ENCODE results near the gene RGS9BP. TPM values are rescaled to one million over a fixed set of nuclear protein-coding genes. Genes with fewer than 3 reads are reported as not detected.
"Not testable (repeated sequence)": the region's sequence is repeated elsewhere in the genome, so short reads cannot be mapped to it uniquely, and the experiment has no call there.

RGS9BP gene, protein sequence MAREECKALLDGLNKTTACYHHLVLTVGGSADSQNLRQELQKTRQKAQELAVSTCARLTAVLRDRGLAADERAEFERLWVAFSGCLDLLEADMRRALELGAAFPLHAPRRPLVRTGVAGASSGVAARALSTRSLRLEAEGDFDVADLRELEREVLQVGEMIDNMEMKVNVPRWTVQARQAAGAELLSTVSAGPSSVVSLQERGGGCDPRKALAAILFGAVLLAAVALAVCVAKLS
- 0.15 TPM in 1 of 2 replicates, not detected in the other for total RNA-seq

DNA sequence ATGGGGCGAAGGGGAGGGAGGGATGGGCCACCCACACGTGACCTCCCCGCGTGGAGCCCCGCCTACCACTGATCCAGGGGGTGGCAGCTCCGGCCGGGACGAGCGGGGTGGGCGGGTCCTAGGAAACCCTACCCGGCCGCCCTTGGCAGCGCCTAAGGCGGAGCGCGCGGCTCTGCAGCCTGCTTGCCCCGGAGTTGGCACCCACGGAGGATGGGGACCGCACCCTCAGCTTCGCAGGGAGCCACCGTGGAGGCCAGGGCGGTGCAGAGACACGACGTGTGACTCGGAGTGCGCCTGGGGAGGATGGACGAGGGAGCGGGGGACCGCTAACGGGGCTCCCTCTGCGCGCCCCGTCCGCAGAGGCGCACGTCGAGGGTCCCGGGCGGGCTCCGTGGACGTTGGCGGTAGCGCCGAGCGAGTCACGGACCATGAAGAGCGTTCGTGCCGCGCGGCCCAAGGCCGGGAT, at the start of gene RGS9BP:
RGS9BP (plus strand) TSS at position 129 of the 466 bp plus-strand sequence. CDS start 416 bp downstream, outside the sequence.
- intact Hi-C loops (cut with micrococcal nuclease), result loop anchor here (1.0 to 2.0 kb wide), 13 partner anchors 16 to 1496 kb away; partner anchors contain the start of genes CEBPG, DPY19L3, FAAP24 and GPATCH1

DNA sequence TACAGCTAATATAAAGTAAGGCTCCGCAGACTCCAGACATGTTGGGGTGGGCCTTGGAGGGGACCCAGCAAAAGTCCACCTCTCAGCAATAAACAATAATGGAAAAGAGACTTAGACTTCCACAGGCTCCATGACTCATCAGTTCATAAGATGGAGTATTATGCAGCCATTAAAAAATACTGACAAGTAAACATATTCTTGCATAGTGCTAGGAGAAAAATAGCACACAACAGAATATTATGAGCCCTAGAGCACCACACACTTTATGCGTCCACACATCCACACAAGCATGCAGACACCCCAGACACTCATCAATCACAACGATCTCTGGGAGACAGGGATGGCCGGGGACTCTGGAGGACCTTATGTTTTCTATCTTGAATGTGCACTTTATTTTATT, 48.7 kb upstream of the RGS9BP start:
- intact Hi-C loops (cut with micrococcal nuclease), result no loop called here

DNA sequence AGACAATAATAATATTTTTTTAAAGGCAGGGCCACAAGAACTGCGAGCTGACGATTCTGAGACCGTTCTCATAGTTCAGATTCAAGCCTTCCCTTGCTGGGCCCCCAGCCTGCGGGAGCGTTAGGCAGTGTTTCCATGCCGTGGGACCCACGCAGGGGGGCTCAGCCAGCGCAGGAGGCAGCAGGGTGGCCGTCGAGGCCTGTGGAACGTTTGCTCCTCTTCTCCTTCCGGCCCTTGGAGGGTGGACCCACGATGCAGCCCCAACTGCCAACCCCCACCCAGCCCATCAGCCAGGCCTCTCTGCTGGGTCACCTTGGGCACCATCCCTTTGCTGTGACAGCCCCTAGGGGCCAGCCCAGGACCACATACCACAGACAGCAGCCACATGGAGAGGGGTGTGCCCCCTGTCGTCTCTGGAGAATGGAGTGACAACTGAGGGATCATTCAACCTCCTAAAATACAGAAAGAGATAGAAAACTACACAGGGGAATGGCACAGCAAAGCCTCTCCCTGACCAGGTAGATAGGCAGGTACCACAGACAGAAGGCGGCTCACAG, 47.9 kb upstream of the RGS9BP start:
- intact Hi-C loops (cut with micrococcal nuclease), result no loop called here

DNA sequence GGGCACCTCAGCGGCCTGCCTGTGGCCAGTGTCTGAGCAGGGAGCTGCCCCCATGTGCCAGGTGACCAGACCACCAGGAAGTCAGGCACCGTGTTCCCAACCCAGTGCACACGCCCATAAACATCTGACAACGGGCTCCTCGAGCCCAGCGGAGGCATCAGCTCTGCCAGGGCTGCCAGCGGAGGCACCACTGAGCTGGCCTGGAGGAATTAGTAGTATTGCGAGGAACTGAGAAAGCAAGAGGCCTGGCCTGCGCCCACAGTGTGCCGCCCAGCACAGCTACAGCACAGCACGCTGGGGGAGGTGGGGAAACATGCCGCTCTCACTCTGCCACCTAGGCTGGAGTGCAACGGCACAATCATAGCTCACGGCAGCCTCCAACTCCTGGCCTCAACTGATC, 45.3 kb upstream of the RGS9BP start:
- intact Hi-C loops (cut with micrococcal nuclease), result no loop called here

DNA sequence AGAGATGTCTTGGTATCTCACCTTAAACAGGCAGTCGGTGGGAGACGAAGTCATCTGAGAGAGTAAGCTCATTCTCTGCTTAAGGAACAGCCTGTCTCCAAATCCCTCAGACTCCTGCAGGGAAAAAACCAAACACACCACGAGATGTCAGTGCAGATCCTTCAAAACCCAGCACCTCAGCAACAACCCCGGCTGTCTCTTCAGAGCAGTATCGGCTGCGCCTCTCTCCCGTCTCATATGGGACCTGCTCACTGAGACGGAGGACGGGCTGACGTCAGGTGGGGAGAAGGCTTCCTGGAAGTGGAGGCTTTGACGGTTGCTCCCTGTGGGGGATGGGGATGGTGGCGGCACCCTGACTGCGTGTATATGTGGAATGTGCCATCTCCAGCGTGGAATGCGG, 44.3 kb upstream of the RGS9BP start:
- intact Hi-C loops (cut with micrococcal nuclease), result no loop called here

DNA sequence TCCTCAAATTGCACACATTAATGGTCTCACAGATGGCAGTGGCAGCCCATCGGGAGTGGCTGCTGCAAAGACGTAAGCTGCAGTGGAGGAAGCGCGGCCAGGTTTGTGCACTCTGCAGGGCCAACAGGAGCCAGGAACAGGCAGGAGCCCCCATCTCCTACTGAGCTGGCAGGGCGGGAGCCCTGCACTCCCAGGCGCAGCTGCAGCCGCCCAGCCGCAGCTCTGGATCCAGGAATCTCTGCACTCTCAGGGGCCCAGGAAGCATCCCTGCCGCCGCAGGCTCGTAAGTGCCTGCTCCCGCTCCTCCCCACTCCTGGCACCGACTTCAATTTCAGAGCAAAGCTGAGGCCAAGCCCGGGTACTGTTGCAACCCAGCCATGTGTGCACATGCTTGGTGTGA, 38.2 kb upstream of the RGS9BP start:
- intact Hi-C loops (cut with micrococcal nuclease), result no loop called here

DNA sequence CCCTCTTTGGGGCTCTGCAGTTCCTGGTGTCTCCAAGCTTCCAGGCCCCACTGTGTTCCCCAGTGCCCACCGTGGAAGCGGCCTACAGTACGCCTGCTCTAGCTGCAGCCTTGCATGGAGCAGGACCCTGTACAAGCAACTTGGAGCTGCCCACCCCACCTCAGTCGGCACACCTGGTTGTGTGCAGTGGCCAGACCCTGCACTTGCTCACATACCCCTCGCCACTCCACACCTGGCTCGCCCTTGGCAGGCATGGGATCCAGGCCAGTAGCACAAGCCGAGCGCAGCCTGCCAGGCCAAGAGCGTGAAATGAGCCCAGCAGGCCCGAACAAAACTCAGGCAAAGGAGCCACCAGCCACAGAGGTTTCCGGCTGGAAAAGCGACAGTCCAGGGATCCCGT, 37.0 kb upstream of the RGS9BP start:
- intact Hi-C loops (cut with micrococcal nuclease), result no loop called here

DNA sequence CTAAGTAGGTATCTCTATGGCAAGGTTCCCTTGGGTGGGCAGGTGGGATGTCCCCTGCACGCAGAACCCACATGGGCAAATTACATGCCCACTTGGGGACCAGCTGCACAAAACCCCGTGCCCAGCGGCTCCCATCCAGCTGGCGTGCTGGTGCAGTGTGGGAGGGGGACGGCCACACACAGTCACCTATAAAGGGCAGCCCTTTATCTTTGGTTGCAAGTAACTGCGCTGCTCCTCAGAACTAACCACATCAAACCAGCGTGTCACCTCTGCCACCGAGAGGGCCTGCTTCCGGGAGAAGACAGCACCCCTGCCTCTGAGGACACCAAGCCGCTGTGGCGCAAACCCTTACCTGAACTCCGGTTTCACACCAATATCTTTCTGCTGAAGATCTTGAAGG, 32.9 kb upstream of the RGS9BP start:
- intact Hi-C loops (cut with micrococcal nuclease), result loop anchor here (1.0 to 2.0 kb wide), 2 partner anchors 33 to 50 kb away; partner anchors contain the start of genes ANKRD27 and RGS9BP

DNA sequence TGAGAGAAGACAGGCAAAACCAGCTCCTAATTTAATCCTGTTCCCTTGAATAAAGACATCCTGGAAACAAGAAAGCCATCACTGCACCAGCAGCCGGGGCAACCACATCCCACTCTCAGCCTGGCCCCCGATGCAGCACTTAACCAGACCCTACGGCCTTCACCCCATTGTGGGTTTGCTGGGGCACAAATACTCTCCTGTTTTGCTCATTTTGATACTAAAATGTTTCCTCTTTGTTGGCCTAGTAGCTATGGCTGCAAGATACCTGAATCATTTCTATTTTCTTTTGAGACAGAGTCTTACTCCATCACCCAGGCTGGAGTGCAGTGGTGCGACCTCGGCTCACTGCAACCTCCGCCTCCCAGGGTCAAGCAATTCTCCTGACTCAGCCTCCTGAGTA, 29.1 kb upstream of the RGS9BP start:
- intact Hi-C loops (cut with micrococcal nuclease), result loop anchor here (1.0 to 5.0 kb wide), 2 partner anchors 29 to 49 kb away; partner anchors contain the start of genes ANKRD27 and RGS9BP

DNA sequence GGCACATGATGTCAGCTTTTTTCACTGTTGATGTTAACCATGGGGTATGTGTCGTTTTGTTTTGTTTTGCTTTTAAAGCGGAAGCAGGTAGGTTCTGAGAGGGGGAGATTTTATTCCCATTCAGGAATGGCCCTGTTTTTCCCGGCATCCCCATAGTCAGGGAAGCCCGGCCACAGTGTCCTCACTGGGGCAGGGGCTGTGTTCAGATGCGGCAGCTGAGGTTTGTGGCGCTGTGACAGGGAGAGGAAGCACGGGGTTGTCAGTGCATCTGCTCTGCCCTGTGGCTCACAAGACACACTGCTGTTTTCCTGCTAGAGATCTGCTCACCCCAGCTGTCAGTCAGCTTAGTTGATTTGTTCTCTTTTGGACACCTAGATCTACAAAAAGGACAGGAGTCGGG, 28.3 kb upstream of the RGS9BP start:
- intact Hi-C loops (cut with micrococcal nuclease), result loop anchor here (5.0 kb wide), 1 partner anchor 50 kb away; no protein-coding TSS in a partner anchor

DNA sequence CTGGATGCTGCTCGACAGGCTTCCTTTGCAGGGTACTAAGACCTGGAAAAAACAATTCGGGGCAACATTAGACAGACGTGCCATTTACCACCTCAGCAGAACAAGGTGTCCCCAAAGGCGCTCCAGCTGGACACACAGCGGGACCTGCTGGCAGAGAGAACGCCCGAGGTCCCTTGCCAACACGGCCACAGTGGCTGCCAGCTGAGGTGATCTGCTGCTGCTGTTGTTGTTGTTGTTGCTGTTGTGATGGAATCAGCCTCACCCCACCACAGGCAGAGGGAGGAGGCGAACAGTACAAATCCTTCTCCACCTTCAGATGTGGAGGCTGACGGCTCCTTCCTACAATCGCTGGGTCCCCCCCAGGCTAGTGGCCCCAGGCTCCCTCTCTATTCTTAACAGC, 25.9 kb upstream of the RGS9BP start:
- intact Hi-C loops (cut with micrococcal nuclease), result loop anchor here (5.0 kb wide), 1 partner anchor 52 kb away; no protein-coding TSS in a partner anchor

DNA sequence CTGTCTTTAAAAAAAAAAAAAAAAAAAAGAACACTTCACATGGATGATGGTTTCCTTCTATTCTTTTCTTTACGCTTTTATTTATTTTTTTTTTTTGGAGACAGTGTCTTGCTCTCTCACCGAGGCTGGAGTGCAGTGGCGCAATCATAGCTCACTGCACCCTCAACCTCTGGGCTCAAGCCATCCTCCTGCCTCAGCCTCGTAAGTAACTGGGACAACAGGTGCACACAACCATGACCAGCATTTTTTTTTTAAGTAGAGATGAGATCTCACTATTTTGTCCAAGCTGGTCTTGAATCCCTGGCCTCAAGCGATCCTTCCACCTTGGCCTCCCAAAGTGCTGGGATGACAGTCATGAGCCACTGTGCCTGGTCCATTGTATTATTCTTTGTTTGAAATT, 25.0 kb upstream of the RGS9BP start:
- intact Hi-C loops (cut with micrococcal nuclease), result no loop called here

DNA sequence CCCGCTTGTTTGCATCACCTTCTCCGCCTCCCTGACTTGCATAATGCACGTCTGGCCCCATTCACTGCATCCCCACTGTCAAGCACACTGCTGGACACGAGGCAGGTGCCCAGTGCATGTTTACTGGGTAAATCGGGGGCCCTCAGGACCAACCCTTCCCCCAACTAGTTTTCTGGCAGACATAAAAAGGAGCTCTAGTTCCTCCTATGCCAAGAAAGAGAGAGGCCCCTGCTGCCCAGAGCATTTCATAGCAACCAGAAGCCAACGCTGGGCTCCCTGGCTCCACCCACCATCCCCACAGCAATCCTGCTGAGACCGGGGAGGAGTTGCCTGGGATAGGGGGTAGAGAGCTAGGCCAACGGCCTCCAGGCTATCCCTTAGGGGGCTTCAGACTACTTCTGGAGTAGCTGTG, 23.9 kb upstream of the RGS9BP start:
- intact Hi-C loops (cut with micrococcal nuclease), result no loop called here

DNA sequence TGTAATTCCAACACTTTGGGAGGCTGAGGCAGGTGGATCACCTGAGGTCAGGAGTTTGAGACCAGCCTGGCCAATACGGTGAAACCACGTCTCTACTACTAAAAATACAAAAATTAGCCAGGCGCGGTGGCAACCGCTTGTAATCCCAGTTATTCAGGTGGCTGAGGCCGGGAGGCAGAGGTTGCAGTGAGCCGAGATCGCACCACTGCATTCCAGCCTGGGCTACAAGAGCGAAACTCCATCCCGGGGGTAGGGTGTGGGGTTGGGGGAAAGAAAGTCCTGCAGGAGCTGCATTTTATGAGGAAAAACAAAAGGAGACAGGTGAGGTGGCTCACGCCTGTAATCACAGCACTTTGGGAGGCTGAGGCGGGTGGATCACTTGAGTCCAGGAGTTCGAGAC, 23.3 kb upstream of the RGS9BP start:
- intact Hi-C loops (cut with micrococcal nuclease), result not testable (repeated sequence)

DNA sequence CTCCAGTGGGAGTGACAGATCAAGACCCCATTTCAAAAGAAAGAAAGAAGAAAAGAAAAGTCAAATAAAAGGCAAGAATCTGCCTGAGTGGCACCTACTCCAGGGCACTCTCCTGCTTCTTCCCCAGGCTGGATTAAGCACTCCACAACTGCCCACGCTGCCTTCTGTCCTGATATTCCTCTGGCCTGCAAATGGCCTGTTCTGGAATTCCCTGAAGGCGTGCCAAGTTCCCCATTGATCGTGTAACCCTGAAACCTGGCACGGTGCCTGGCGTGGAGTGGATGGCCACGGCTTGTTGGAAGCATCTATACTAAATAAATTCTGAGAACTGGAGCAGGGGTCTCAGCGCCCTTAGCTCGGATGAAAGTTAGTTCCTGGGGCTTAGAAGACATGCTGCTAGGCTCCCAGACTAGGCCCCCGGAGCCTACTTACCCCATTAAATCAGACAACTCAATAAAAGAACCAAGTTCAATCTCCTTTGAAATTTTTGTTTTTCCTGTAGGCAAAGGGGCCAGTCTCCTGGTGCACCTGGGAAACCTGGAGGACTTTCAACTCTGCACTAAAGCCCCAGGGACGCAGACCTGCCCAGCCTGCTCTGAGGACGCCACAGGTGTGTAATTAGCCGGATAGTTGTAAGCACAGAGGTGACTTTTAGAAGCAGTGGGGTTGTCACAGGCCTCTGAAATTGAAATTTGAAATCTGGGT, 22.6 kb upstream of the RGS9BP start:
- intact Hi-C loops (cut with micrococcal nuclease), result no loop called here

DNA sequence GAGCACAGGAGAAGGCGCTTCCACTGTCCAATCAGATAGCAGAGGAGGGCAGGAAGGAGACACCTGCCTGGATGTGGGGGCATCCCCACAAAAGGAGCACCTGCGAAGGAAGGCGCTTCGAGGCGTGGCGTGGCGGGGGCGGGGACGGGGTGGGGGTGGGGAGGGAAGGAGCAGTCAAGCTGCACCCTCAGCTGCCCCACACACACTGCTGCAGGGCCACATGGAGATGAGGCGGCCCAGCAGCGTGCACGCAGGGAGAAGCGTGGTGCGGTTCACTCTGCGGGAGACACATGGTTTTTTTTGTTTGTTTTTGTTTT, 22.1 kb upstream of the RGS9BP start:
- intact Hi-C loops (cut with micrococcal nuclease), result no loop called here

DNA sequence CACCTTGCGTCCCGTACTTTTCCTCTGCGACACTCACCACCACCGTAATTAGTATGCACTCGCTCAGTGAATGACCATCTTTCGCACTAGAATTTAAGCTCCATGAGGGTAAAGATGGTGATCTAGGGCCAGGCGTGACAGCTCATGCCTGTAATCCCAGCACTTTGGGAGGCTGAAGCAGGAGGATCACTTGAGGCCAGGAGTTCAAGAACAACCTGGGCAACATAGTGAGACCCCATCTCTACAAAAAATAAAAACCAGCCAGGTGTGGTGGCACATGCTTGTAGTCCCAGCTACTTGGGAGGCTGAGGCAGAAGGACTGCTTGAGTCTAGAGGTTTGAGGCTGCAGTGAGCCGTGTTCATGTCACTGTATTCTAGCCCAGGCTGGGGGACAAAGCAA, 19.3 kb upstream of the RGS9BP start:
- intact Hi-C loops (cut with micrococcal nuclease), result not testable (repeated sequence)

DNA sequence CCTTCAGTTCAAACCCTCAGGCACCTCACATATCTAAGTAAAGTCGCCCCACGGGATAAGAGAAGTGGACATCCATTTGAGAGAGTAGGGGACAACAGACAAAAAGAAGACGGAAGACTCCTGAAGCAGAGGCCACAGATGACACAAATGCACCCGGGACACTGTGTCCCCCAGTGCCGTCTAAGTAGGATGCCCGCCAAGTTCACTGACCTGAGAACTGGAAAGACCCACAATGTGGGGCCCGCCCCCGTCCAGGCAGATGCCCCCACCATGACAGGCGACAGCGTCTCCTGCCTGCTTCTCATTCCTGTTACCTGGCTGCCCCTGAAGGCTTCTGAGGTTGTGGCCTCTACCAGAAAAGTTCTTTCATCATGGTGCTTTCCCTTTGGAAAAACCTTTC, 17.6 kb upstream of the RGS9BP start:
- intact Hi-C loops (cut with micrococcal nuclease), result no loop called here

DNA sequence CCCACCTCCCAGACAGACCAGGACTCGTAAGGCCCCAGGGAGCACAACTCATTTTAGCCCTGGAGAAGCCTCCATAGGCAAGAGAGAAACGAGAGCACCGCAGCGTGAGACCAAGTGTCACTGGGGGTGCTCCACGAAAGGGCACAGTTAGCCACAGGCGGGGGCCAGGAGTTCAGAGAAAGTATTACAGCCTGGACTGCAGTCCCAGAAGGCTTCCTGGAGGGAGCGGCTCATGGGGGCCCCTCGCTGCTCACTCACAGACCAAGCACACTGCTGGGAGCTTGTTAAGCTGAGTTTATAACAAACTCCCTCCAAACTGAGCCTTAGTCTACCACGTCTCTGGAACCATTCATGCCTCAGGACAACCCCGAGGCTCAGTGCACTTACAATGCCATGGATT, 17.1 kb upstream of the RGS9BP start:
- intact Hi-C loops (cut with micrococcal nuclease), result no loop called here

DNA sequence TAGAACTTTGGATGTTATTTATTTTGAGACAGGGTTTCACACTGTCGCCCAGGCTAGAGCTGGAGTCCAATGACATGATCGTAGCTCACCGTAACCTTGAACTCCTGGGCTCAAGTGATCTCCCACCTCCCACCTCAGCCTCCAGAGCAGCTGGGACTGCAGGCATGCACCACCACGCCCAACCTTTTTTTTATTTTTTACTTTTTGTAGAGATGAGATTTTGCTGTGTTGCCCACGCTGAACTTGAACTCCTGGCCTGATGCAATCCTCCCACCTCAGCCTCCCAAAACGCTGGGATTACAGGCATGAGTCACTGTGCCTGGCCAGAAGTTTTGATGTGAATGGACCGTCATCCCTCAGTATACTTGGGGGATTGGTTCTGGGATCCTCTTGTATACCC, 14.3 kb upstream of the RGS9BP start:
- intact Hi-C loops (cut with micrococcal nuclease), result no loop called here

DNA sequence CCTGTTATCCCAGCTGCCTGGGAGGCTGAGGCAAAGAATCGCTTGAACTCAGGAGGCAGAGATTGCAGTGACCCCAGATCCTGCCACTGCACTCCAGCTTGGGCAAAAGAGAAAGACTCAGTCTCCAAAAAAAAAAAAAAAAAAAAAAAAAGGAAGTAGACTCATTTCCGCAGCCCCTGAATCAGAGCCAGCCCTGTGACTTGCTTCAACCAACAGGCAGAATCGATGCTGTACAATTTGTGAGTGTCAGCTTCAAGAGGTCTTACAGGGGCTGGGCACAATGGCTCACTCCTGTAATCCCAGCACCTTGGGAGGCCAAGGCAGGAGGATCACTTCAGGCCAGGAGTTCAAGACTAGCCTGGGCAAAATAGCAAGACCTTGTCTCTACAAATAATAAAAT, 13.5 kb upstream of the RGS9BP start:
- intact Hi-C loops (cut with micrococcal nuclease), result no loop called here

DNA sequence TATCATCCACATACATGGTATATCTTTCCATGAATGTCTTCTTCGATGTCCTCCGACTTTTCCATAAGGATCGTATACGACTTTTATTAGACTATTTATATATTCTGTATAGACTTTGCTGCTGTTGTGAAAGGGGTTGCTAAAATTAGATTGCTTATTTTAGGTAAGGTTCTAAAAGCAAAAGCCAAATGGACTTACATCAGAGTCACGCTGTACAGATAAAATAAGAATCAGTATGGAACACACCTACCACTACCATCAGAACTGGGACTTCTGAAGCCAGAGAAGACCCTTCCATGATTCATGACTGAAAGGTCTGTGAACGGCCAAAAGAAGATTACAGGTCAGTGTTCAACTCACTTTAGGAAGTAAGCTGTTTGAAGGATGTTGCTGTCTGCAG, 9.6 kb upstream of the RGS9BP start:
- intact Hi-C loops (cut with micrococcal nuclease), result no loop called here
